Thyroid gland (tissue), 4 donors: Measurements from ENCODE around the gene ISX. TPM values are rescaled to one million over a fixed set of nuclear protein-coding genes. Genes with fewer than 3 reads are reported as not detected.
"Not testable (repeated sequence)": the region's sequence is repeated elsewhere in the genome, so short reads cannot be mapped to it uniquely, and the experiment has no call there.

ENCODE experiments used
- DNase-seq, 2 donors: peaks; one replicate each; pipeline ENCODE4 v3.0.0-alpha.2; 2019
- H3K27ac ChIP-seq, 3 donors: fragments of 200-600 bp; sonication (generic); 1 replicate in 2 of 3; 2 replicates in 1 of 3; pipeline ENCODE4 v1.5.1; 2016 to 2019; ENCODE audit warnings: mild to moderate bottlenecking in 1 of 3, moderate library complexity in 1 of 3
- H3K27me3 ChIP-seq: fragments of 200-600 bp; sonication (generic); one replicate; pipeline ENCODE4 v1.5.1; 2019
- H3K36me3 ChIP-seq, 2 donors: fragments of 200-600 bp; sonication (generic); one replicate each; pipeline ENCODE4 v1.5.1; 2016 to 2019
- H3K4me1 ChIP-seq, 2 donors: fragments of 200-600 bp; sonication (generic); one replicate each; pipeline ENCODE4 v1.5.1; 2017 to 2019
- H3K4me3 ChIP-seq, 3 donors: fragments of 200-600 bp; sonication (generic); replicated peaks in 1 of 3; 1 replicate in 2 of 3; 2 replicates in 1 of 3; pipeline ENCODE4 v1.5.1; 2016; ENCODE audit warnings: mild to moderate bottlenecking in 1 of 3
- H3K9me3 ChIP-seq: fragments of 200-600 bp; sonication (generic); one replicate; pipeline ENCODE4 v1.5.1; 2017
- CTCF ChIP-seq, 6 experiments: fragments of 200-600 bp in 3 of 6; fragments of 450-650 bp in 3 of 6; sonication (generic) in 3 of 6; IDR thresholded peaks; one replicate each; pipeline ENCODE4 v1.5.1; 2016 to 2019; ENCODE audit warnings: antibody characterized with exemption in 6 of 6, mild to moderate bottlenecking in 2 of 6, inconsistent platforms in 1 of 6, moderate library complexity in 1 of 6
- POLR2A ChIP-seq, 2 donors: fragments of 450-650 bp; IDR thresholded peaks; one replicate each; pipeline ENCODE4 v1.6.1; 2017; ENCODE audit warnings: antibody characterized with exemption in 2 of 2, mild to moderate bottlenecking in 2 of 2, moderate library complexity in 1 of 2
- WGBS, 2 donors: methylation state at CpG; one replicate each; pipeline ENCODE4 v1.1.5; 2017; 5-methylcytosine and 5-hydroxymethylcytosine counted together
- intact Hi-C: fragments of 100-400 bp; cut with DNase I; formaldehyde crosslinking; loops from one replicate; pipeline ENCODE4 v1.15.1; 2023
- total RNA-seq, 4 donors: library from RNA; depleted of rRNA; stranded (reverse); fragments of >200 nt; gene quantifications; one replicate each; pipeline ENCODE4 v1.2.3, GENCODE V29; 2016

The ISX gene
- total RNA-seq, 4 donors from 2014 or later, result not detected

- TF ChIP-seq POLR2A (IDR thresholded peaks at IDR 0.05) (no peak), CTCF (IDR thresholded peaks at IDR 0.05) (no peak)
- H3K4me3 ChIP-seq, result no peak overlapping the region
- DNase-seq, result no peak
- no peaks in the 10 kb centered on the region for H3K4me1 ChIP-seq
- H3K27ac ChIP-seq, result no peak overlapping the region
- H3K27me3 ChIP-seq, result no peaks in the 10 kb centered on the region
- H3K36me3 ChIP-seq, result no peaks in the 10 kb centered on the region
- 88 to 90% methylated on average over 5 of the region's 5 CpGs for WGBS, 2 donors
- no peaks in the 10 kb centered on the region for H3K9me3 ChIP-seq
- intact Hi-C loops, result no loop called here
These were observed 43.7 kb upstream of the ISX start for GRCh38 chr22:35022291-35022690.

DNA sequence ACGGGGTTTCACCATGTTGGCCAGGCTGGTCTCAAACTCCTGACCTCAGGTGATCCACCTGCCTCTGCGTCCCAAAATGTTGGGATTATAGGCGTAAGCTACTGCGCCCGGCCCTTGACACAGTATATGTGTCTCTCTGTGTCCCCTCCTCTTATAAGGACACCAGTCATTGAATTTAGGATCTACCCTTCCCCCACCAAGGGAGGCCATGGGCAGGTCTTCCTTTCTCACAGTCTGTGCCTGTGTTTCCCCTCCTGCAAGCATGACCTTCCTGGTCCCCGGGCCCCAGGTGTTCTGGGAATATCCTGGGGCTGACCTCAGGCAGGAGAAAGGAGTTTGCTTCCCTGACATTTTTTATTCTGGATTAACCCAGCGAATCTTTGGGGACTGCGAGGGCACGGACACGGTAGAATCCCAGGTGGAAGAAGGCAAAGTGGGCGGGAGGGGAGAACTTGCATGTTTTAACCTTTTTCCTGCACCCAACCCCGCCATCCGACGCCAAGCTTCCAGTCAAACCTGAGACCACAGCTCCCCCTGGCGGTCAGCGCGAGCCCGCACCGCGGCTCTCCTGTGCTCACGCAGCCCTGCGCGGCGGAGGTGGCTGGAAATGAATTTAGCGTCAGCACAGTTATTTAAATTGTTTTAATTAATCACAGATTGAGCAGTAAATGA, 42.1 kb upstream of the ISX start:
- WGBS, 2 donors, result 22% methylated on average over 25 of the region's 25 CpGs
- H3K36me3 ChIP-seq, result no peaks in the 10 kb centered on the region
- no peak overlapping the region for H3K4me3 ChIP-seq
- no peaks in the 10 kb centered on the region for H3K9me3 ChIP-seq
- intact Hi-C loops, result no loop called here
- DNase-seq, result peak; percentile 44 to 51
- TF ChIP-seq POLR2A (IDR thresholded peaks at IDR 0.05) (no peak), CTCF (IDR thresholded peaks at IDR 0.05) (peak in 5 of 6 experiments; percentile 38 to 79 (median 61))
- no peaks in the 10 kb centered on the region for H3K27me3 ChIP-seq
- no peaks in the 10 kb centered on the region for H3K4me1 ChIP-seq
- no peak overlapping the region for H3K27ac ChIP-seq

DNA sequence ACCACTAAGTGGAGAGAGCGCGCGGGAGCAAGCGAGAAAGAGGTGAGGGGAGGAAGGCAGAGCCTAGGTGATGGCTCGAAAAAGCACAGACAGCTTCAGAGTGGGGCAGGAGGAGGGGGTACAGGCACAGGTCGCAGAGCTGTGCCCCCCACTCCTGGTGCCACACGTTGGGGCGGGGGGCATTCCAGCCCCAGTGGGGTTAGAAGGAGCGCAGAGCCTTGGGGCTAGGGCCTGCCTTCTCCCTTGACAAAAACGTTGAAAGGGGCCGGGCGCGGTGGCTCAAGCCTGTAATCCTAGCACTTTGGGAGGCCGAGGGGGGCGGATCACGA, 41.6 kb upstream of the ISX start:
- Histone ChIP-seq H3K4me1 (no peaks in the 10 kb centered on the region), H3K27me3 (no peaks in the 10 kb centered on the region), H3K27ac (no peak overlapping the region), H3K9me3 (no peaks in the 10 kb centered on the region), H3K4me3 (no peak overlapping the region), H3K36me3 (no peaks in the 10 kb centered on the region)
- TF ChIP-seq CTCF (IDR thresholded peaks at IDR 0.05), result no peak
- DNase-seq, result no peak
- intact Hi-C loops, result no loop called here
- 27 to 30% methylated on average over 8 to 16 of the region's 16 CpGs for WGBS, 2 donors

DNA sequence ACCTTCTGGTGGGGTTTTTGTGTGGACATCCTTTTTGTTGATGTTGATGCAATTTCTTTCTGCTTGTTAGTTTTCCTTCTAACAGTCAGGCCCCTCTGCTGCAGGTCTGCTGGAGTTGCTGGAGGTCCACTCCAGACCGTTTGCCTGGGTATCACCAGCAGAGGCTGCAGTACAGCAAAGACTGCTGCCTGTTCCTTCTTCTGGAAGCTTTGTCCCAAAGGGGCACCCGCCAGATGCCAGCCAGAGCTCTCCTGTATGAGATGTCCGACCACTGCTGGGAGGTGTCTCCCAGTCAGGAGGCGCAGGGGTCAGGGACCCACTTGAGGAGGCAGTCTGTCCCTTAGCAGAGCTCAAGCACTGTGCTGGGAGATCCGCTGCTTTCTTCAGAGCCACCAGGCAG, 35.8 kb upstream of the ISX start:
- H3K27ac ChIP-seq, DNase-seq, H3K4me1 ChIP-seq, H3K36me3 ChIP-seq, intact Hi-C loops, H3K9me3 ChIP-seq, H3K27me3 ChIP-seq, H3K4me3 ChIP-seq: not testable (repeated sequence)
- WGBS, 2 donors, result 63 to 67% methylated on average over 1 to 2 of the region's 5 CpGs

GRCh38 chr22:35032571-35032970, 33.4 kb upstream of the ISX start:
- H3K27ac ChIP-seq, result no peak overlapping the region
- H3K27me3 ChIP-seq, result no peaks in the 10 kb centered on the region
- no peak for TF ChIP-seq CTCF (IDR thresholded peaks at IDR 0.05)
- no peak for TF ChIP-seq POLR2A (IDR thresholded peaks at IDR 0.05)
- H3K9me3 ChIP-seq, result no peaks in the 10 kb centered on the region
- no peak for DNase-seq
- H3K36me3 ChIP-seq, result no peaks in the 10 kb centered on the region
- H3K4me3 ChIP-seq, result no peak overlapping the region
- H3K4me1 ChIP-seq, result no peaks in the 10 kb centered on the region
- intact Hi-C loops, result no loop called here
- 53 to 63% methylated on average over 3 of the region's 3 CpGs for WGBS, 2 donors
